Iris pigment epithelial cell (primary cell): ENCODE data around the gene NSD2.
"Not testable (repeated sequence)": the region's sequence is repeated elsewhere in the genome, so short reads cannot be mapped to it uniquely, and the experiment has no call there.

Source experiments
- DNase-seq: peaks from one replicate; pipeline ENCODE4 v3.0.0-alpha.2; 2011; ENCODE audit warnings: low read depth

The NSD2 gene

DNA sequence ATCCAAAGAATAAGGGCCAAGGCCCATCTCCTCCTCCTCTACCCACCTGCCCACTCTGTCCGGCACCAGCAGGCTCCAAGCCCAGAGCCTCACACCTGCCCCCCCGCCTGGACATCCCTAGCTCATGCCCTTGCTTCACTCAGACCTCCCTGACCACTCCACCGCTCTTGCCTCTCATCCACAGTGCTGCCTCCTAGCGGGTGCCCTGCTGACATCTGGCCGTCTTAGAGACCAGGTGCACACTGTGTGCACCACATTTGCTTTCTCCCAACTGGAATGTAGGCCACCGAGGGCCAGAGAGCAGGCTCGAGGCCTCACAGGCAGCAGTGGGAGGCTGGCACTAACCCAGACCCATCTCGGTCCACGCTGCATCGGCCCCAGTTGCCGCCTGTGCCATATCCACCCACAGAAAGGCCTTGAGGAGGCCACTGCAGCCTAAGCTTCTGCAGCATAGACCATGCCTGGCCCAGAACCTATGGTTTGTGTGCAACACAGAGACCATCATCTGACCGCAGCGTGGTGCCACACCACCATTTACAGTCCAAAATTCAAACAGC, 28.8 kb upstream of the NSD2 start:
- DNase-seq: no peak

DNA sequence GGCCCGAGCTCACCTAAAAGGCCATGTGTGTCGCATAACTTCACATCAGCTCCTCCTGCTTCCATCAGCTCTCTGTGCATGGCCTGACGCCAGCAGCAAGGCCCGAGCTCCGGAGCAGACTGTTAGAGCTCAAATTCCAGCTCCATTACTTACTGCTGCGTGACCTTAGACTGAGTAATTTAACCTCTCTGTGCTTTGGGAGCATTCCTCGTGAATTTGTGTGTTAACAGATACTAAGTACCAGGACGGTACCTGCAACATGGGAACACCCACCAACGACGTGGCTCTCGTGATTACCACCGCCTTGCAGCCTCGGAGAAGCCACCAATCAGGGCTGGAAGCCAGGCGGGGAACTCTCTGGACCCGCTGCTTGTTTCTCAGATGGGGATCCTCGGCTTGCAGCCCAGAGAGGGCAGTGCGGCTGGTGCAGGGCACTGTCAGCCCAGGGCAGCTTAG, 28.2 kb upstream of the NSD2 start:
- DNase-seq: peak; percentile 93

DNA sequence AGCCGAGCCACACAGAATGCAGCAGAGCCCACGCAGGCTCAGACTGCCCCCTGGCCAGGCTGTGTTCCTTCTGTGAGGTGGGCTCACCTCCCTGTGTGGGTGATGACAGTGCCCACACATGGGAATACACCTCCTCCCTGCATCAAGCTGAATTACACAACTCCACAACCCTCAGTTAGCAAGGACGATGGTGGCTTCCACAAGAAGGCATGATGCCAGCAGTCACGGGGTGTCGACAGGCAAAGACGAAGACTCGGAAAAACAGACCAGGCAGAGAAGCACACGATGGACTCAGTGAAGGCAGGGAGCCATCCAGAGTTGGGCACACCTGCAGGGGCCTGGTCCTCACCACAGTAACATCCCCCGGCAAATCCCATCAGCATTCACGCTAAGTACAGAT, 27.3 kb upstream of the NSD2 start:
- peak; percentile 41 for DNase-seq

DNA sequence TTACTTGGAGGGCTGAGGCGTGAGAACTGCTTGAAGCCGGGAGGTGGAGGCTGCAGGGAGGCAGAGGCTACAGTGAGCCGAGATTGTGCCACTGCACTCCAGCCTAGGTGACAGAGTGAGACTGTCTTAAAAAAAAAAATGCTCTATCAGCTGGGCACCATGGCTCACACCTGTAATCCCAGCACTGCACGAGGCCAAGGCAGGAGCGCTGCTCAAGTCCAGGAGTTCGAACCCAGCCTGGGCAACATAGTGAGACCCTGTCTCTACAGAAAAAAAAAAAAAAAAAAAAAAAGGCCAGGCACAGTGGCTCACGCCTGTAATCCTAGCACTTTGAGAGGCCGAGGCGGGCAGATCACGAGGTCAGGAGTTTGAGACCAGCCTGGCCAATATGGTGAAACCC, 26.6 kb upstream of the NSD2 start:
- not testable (repeated sequence) for DNase-seq

DNA sequence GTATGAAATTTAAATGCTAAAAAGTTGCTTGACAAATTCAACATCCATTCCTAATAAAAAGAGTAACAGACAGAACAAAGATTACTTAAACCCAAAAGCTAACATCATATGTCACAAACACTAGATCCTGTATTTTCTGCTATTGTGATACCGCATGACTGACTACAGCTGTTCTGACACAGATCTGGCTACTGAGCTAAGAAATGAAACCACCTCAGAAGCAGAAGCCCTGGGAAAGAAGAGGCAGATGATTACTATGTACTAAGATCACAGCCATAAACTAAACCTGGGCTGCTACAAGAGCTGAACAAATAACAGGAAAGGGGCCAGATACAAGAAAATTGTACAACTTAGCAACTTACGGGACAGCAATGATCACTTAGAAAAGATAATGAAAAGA, 24.6 kb upstream of the NSD2 start:
- DNase-seq: no peak

DNA sequence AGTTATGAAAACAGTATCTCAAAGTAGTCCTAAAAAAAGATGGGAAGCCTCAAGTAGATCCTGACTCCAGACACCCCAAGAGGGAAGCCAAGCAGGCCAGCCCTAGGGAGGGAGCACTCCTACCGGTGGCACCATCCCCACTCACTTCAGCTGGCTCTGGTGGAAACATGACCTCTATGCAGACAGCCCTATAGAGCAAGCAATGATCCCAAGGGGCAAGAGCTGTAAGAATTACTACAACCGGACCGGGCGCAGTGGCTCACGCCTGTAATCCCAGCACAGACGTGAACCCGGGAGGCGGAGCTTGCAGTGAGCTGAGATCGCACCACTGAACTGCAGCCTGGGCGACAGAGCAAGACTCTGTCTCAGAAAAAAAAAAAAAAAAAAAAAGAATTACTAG, 20.9 kb upstream of the NSD2 start:
- DNase-seq: no peak

DNA sequence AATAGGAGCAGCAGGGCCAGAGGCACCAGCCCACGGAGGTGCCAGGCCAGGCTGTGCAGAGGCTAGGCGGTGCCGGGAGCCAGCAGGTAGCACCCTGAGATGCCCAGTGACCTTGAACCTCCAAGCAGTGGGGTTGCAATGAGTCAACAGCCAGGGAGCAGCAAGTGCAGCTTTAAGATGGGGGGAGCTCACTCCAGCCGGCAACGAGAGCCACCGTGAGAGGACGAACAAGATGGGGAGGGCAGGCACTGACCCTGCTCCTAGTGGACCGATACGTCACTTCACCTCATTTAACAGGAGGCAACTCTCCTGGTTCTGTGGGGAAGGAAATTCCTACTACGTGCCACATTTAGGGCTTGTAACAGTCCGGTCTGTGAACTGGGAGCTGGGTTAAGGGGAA, 20.0 kb upstream of the NSD2 start:
- DNase-seq: no peak

DNA sequence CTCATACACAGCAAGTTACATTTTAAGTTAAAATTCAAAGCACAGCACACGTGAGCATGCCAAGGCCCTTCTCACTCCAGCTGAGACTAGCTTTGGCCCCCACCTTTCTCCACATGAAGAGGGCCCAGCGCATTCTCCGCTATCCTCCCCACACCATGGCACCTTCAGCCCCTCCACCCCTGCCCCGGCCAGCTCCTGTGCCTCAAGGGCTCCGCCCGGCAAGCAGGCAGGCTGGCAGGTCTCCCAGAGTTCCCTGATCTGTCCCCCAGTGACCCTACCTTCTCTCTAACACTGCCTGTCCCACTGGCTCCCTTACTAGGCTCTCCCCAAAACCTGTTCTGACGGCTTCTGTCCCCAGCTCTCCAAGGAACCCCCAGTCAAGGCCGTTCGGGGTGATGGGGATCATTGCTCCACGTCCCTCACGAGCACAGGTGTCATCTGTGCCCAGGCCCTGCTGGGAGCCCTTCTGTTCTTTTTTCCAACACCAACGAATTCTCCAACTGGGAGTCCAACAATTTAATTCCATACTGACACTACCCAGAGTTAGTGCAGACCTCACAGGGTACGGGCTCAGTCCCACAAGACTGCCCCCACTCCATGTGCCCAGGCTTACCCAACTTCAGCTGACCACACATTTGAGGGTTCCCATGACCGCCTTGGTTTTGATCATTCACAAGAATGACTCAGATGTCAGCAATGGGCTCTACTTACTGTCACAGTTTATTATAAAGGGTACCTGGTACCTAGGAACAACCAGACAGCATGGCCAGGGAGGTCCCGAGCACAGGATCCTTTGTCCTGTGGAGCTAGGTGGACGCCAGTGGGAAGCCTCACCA, 19.4 kb upstream of the NSD2 start:
- no peak for DNase-seq

DNA sequence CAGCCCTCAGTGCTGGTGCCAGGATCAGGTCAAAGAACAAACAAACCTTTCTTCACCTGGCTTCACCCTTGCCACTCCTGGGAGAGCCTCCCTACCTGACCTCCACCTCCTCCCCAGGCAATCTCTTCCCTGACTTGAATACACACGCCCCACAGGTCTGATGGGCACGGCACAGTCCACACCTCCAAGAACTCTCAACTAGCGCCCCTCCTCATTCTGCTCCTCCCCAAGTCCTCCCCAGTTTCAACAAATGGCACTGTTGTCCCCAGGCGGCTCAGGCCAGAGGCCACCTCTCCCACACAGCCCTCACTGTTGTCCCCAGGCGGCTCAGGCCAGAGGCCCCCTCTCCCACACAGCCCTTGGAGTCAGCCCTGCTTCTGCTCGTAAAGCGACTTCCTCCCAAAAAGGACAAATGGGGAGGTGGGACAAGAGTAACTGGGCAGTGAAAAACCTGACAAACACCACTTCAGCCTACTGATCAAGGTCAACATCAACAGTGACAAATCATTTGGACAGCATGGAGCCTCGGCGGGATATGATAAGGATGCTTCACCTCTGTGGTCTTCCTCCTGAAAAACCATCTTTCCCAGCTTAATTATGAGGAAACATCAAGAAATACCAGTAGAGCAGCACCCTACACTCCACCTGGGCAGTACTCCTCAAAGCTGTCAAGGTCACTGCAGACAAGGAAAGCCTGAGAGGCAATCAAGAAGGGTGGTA, 18.1 kb upstream of the NSD2 start:
- DNase-seq: no peak

DNA sequence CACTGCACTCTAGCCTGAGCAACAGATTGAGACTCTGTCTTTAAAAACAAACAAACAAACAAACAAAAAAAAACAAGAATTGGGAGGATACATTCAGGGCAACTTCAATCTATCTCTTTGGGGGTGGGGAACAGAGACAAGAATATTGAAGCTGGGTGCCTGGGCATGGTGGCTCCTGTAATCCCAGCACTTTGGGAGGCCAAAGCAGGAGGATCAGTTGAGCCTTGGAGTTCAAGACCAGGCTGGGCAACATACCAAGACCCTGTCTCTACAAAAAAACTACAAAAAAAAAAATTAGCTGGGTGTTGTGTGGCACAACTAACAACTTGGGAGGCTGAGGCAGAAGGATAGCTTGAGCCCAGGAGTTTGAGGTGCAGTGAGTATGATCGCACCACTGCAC, 16.4 kb upstream of the NSD2 start:
- no peak for DNase-seq

DNA sequence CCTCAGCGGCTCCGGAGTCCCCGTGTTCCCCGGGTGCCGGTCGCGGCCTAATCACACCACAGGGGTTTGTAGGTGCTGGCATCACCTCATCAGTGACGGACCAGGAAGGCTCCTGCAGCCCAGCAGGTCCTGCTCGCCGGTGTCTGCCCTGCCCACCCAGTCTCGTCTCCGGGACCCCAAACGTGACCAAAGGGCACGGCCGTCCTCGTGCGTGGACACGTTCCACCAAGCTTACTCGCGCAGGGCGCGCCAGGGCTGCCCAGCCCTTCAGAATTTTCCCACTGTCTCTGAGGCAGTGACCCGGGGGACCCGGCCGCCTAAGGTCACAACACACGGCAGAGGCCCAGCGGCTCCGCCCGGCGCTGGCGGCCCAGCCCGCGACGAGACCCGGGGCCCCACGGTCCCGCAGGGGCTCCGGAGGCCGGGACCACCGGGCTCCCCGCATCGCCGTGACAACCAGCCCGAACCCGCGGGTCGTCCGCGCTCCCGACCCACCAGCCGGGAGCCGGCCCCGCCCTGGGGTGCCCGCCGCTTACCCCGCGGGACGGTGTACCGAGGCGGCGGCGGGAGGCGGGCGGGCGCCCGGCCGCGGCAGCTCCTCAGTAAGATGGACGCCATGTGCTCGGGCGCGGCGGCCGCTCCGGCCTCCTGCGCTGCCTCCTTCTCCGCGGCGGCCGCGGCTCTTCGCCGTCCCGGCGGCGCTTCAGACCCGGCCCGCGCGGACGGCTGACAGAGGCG, 15.7 kb upstream of the NSD2 start:
- DNase-seq: no peak

DNA sequence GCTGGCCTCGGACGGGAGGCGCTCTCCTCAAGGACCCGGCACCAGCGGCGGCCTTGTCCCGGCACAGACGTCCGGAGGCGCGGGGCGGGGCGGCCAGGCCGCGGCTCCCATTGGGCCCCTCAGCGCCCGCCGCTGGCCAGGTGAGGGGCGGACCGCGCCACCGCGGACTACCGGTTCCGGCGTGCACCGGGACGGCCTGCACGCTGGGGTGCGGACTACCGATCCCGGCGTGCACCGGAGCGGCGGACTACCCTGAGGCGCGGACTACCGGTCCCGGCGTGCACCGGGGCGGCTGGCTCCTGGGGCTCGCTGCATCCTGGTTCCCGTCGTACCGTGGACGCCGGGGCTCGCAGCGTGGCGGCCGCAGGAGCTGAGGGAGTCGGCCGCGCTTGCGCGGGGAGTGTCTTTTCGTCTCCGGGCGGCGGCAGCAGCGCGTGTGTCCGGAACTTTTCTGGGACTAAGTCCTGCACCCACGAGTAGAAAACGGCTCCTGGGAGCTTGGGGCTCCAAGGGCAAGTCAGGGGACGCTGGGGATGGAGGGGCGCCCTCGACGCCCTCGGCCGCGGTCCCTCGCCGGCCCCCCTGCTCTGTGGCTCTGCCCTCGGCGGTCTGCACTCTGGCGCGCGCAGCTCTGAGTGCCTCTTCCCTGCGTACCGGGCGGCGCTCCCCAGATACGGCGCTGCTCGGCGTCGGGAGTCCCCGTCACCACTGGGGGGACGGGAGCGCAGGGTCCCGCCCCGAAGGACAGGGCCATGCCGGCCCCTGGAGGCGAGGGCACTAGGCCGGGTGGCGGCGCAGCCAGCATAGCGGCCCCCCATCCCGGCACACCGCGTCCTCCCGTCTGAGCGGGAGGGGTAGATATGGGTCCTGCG, 14.9 kb upstream of the NSD2 start, which contains the start of gene LETM1:
Gene LETM1 (minus strand): TSS at position 86 of the 872 bp plus-strand sequence. CDS start 206 bp downstream, outside the sequence.
- peak; percentile 97 for DNase-seq

DNA sequence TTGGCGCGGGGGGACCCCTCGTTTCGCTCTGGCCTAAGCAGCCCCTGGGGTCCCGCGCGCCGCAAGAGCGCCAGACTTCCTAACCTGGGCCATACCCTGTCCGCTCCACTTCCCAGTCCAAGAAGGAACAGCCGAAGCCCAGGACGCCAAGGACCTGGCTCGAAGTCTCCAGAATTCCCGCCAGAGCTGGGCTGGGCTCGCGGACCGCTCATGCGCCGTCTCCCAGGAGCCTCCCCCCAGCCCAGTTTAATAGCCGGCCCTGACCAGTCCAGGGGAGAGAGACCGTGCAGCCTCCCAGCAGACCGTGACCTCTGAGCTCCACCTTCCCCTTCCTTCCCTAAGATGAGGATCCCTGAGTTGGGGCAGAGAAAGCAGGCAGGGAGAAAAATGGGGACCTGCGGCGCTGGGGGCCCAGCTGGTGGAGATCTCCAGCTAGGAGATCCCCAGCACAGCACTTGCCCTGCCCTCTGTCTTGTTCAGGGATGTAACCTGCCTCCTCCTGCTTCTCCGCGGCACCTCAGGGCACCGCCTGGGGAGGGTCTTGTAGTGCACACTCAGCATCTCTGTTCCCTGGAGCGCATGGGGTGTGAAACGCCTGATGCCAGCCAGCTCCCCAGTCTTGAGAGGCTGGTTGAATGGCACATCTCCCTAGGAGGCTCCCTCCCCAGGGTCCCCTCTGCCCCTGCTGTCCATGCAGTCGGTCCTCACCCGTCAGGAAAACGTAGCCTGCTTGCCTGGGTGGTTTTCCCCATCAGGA, 14.1 kb upstream of the NSD2 start:
- DNase-seq: no peak

DNA sequence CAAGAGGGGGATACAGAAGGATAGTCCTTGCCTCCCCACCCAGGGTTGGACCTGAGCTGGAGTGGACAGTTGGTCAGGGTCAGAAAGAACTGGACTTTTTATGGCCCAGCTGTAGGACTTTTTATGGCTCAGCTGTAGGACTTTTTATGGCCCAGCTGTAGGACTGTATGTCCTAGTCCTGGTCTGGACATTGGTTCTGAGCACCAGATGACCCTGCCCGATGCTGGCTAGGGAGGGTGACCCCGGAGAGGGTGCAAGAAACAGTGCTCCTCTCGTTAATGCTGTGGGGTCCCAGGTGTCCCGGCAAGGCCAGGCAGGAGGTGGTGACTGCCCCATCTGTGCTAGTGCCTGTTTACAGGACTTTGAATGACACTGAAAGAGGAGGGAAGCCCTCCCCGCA, 13.3 kb upstream of the NSD2 start:
- DNase-seq: no peak

DNA sequence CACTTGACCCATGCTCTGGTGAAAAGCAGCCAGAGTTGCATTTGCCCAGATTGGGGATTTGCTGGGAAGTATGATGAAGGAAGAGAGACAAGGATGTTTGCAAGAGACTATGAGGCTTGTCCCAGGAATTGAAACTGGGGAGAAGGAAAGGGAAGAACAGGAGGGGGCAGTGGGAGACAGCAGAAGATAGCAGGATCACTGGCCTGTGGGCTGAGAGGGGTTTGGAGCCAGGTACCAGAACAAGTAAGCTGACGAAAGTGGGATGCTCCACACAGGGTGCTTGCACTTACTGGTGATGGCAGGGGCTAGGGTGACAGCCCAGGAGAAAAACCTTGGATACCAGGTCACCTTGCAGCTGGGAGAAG, 11.8 kb upstream of the NSD2 start:
- DNase-seq: no peak

DNA sequence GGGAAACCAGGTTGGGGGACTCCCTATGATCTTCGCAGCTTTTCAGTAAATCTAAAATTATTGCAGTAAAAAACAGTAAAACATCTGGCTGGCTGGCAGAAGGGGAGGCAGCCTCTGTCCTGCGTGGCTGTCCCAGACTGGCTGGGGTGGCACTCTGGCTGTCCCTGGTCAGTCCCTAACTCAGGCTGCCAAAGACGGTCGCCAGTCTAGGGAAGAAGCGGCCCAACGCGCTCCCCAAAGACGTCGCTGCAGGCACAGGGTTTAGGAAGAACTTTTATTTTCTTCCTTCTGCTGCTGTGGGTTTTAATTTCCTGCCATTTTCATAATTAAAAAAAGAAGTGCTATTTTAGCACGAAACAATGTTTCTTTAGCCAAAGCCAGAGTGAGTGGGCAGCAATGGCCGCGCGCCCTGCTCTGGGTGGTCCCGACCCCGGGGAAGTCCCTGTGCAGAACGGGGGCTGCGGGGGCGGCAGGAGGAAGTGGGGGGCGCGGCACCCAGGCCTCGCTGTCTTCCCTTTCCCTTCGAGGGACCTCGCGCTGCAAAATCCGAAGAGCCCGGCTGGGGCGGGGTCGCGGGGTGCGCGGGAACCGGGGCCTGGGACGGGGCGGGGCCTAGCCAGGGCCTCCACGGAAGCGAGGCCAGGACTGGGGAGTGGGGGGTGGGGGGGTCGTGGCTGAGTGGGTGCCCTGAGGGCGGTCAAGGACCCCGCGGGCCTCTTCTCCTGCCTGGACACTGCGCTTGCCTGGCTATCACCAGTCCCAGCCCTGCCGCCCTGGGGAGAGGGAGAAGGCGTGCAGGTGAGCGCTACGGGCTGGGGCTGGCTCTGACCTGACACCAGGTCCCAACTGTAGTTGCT, 8.9 kb upstream of the NSD2 start:
- no peak for DNase-seq

DNA sequence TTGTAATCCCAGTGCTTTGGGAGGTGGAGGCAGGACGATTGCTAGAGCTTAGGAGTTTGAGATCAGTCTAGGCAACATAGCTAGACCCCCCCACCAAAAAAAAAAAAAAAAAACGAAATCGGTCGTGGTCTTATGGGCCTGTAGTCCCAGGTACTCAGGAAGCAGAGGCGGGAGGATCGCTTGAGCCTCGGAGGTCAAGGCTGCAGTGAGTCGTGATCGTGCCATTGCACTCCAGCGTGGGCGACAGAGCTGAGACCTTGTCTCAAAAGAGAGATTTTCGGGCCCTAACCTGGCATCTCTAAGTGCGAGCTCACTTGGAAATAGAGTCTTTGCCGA, 8.3 kb upstream of the NSD2 start:
- no peak for DNase-seq

DNA sequence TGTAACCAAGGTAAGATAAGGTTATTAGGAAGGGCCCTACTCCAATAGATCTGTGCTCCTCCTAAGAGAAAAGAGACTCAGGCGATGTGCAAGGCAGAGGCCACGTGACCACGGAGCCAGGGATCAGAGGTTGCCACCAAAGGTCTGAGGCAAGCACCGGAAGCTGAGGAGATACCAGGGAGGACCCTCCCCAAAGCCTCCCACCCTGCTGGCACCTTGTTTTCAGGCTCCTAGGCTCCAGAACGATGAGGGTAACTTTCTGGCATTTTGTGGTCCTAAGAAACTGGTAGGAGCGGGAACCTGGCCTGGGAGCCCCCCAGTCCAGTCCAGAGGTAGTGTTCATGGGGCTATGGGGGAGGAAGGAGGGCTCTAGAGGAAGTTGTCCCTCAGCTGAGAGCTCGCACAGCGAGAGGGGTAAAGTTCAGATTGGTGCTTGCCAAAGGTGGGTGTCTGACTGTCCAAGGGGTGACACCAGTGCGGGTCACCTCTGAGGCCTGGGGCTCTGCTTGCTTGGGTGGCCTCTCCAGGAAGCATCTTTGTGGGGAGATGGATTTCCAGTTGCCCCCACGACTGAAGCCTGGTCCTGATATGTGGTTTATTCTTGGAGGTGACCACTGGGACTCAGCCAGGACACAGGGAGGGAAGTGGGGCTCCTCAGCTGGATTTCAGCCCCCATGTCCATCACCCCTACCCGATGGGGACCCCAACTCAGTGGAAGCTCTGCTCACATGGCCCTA, 7.7 kb upstream of the NSD2 start:
- no peak for DNase-seq
